K562 (cell line): Measurements from ENCODE around the gene CCDC174. TPM values are rescaled to one million over a fixed set of nuclear protein-coding genes. Genes with fewer than 3 reads are reported as not detected.

Experiments
- BRCA1 ChIP-seq, 2 experiments: fragments of 450-650 bp in 1 of 2; sonication (generic) in 1 of 2; formaldehyde crosslinking in 1 of 2; IDR thresholded peaks; 2 replicates each; pipeline versions ENCODE4 v1.5.0 to v1.6.1; 2017 to 2020; ENCODE audit warnings: mild to moderate bottlenecking in 1 of 2, missing genetic modification reagents in 1 of 2
- ETV6 ChIP-seq, 3 experiments: fragments of 150-350 bp in 1 of 3; sonication (generic) in 1 of 3; formaldehyde crosslinking in 1 of 3; IDR thresholded peaks; 2 replicates each; pipeline versions ENCODE4 v1.6.1 to v1.8.0; 2014 to 2022; ENCODE audit warnings: borderline replicate concordance in 2 of 3, low read depth in 2 of 3, antibody characterized with exemption in 1 of 3, low read length in 1 of 3, mild to moderate bottlenecking in 1 of 3, missing genetic modification reagents in 1 of 3
- MEF2D ChIP-seq: conservative IDR thresholded peaks from 2 replicates; pipeline ENCODE4 v1.6.1; 2016; ENCODE audit warnings: low read depth, missing genetic modification characterization, missing compliant biosample characterization
- UBTF ChIP-seq, 2 experiments: IDR thresholded peaks; 2 replicates each; pipeline ENCODE4 v1.6.1; 2012; ENCODE audit warnings: improper control_type of control experiment in 2 of 2, low read depth in 2 of 2, low read length in 2 of 2, borderline replicate concordance in 1 of 2
- ZNF384 ChIP-seq: IDR thresholded peaks from 2 replicates; pipeline ENCODE4 v1.6.1; 2012; ENCODE audit warnings: low read depth, low read length, improper control_type of control experiment
- ZNF717 ChIP-seq: fragments of 250-450 bp; sonication (Bioruptor Pico); IDR thresholded peaks from 2 replicates; pipeline ENCODE4 v1.5.0; 2021
- polyA plus RNA-seq, 8 experiments: library from polyadenylated mRNA; depleted of rRNA in 4 of 8; stranded (reverse) in 5 of 8; unstranded in 3 of 8; fragments of >200 nt; fragmentation: Nextera tagmentation in 2 of 8; fragmentation: Illumina TruSeq in 1 of 8; extraction: Ambion mirVana in 2 of 8; extraction: Trizol in 1 of 8; gene quantifications; 2 replicates each; pipeline versions ENCODE4 v1.2.1 to v1.2.3, GENCODE V29; 2011 to 2014; ENCODE audit warnings: inconsistent platforms in 1 of 8, missing spikeins in 1 of 8
- total RNA-seq, 7 experiments: library from RNA; depleted of rRNA in 6 of 7; stranded (reverse); fragments of >200 nt in 6 of 7; fragmentation: Illumina TruSeq in 2 of 7; extraction: Trizol in 2 of 7; gene quantifications; 2 replicates each; pipeline versions ENCODE4 v1.2.1 to v1.2.3, GENCODE V29; 2011 to 2021; ENCODE audit warnings: low replicate concordance in 1 of 7
- TF ChIP-seq, protein P1 (sequence below): fragments of 250-450 bp; sonication (Bioruptor Pico); IDR thresholded peaks from 2 replicates; pipeline ENCODE4 v1.4.0; 2020; ENCODE audit warnings: mild to moderate bottlenecking, moderate library complexity
- TF ChIP-seq, protein P2 (sequence below): sonication (generic); formaldehyde crosslinking; IDR thresholded peaks from 2 replicates; pipeline ENCODE4 v1.8.1; 2022; ENCODE audit warnings: missing genetic modification reagents
- TF ChIP-seq, protein P3 (sequence below): sonication (generic); formaldehyde crosslinking; IDR thresholded peaks from 2 replicates; pipeline ENCODE4 v1.8.0; 2023; ENCODE audit warnings: missing genetic modification reagents, mild to moderate bottlenecking, borderline replicate concordance

The CCDC174 gene
- total and polyA plus RNA-seq, 9 of the 15 experiments (the other 6 are each of a cell fraction or from before 2014, with no cell fraction given): 7.4 to 41.0 (median 28.5) TPM

- TF ChIP-seq, protein P1, sequence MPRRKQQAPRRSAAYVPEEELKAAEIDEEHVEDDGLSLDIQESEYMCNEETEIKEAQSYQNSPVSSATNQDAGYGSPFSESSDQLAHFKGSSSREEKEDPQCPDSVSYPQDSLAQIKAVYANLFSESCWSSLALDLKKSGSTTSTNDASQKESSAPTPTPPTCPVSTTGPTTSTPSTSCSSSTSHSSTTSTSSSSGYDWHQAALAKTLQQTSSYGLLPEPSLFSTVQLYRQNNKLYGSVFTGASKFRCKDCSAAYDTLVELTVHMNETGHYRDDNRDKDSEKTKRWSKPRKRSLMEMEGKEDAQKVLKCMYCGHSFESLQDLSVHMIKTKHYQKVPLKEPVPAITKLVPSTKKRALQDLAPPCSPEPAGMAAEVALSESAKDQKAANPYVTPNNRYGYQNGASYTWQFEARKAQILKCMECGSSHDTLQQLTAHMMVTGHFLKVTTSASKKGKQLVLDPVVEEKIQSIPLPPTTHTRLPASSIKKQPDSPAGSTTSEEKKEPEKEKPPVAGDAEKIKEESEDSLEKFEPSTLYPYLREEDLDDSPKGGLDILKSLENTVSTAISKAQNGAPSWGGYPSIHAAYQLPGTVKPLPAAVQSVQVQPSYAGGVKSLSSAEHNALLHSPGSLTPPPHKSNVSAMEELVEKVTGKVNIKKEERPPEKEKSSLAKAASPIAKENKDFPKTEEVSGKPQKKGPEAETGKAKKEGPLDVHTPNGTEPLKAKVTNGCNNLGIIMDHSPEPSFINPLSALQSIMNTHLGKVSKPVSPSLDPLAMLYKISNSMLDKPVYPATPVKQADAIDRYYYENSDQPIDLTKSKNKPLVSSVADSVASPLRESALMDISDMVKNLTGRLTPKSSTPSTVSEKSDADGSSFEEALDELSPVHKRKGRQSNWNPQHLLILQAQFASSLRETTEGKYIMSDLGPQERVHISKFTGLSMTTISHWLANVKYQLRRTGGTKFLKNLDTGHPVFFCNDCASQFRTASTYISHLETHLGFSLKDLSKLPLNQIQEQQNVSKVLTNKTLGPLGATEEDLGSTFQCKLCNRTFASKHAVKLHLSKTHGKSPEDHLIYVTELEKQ (CRISPR knock-in tag): no peak
- TF ChIP-seq UBTF (IDR thresholded peaks at IDR 0.05; ENCODE audit: borderline replicate concordance in 1 of 2, low read depth in 2 of 2, low read length in 2 of 2) (peak; percentile 45 to 78; a peak in 1 of 4 replicates), MEF2D (peak; percentile 76; the same call in 1 of the 2 replicates), BRCA1 (IDR thresholded peaks at IDR 0.05) (no peak), BRCA1 (CRISPR knock-in tag; IDR thresholded peaks at IDR 0.05) (no peak), ZNF717 (CRISPR knock-in tag) (no peak), ZNF384 (peak; percentile 31), ETV6 (IDR thresholded peaks at IDR 0.05; ENCODE audit: borderline replicate concordance in 1 of 2, low read depth in 2 of 2, low read length in 1 of 2) (no peak; a peak in 1 of 4 replicates), ETV6 (CRISPR knock-in tag; IDR thresholded peaks at IDR 0.05; ENCODE audit: borderline replicate concordance) (no peak)
- TF ChIP-seq, protein P2, sequence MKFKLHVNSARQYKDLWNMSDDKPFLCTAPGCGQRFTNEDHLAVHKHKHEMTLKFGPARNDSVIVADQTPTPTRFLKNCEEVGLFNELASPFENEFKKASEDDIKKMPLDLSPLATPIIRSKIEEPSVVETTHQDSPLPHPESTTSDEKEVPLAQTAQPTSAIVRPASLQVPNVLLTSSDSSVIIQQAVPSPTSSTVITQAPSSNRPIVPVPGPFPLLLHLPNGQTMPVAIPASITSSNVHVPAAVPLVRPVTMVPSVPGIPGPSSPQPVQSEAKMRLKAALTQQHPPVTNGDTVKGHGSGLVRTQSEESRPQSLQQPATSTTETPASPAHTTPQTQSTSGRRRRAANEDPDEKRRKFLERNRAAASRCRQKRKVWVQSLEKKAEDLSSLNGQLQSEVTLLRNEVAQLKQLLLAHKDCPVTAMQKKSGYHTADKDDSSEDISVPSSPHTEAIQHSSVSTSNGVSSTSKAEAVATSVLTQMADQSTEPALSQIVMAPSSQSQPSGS (CRISPR knock-in tag): no peak
- TF ChIP-seq, protein P3, sequence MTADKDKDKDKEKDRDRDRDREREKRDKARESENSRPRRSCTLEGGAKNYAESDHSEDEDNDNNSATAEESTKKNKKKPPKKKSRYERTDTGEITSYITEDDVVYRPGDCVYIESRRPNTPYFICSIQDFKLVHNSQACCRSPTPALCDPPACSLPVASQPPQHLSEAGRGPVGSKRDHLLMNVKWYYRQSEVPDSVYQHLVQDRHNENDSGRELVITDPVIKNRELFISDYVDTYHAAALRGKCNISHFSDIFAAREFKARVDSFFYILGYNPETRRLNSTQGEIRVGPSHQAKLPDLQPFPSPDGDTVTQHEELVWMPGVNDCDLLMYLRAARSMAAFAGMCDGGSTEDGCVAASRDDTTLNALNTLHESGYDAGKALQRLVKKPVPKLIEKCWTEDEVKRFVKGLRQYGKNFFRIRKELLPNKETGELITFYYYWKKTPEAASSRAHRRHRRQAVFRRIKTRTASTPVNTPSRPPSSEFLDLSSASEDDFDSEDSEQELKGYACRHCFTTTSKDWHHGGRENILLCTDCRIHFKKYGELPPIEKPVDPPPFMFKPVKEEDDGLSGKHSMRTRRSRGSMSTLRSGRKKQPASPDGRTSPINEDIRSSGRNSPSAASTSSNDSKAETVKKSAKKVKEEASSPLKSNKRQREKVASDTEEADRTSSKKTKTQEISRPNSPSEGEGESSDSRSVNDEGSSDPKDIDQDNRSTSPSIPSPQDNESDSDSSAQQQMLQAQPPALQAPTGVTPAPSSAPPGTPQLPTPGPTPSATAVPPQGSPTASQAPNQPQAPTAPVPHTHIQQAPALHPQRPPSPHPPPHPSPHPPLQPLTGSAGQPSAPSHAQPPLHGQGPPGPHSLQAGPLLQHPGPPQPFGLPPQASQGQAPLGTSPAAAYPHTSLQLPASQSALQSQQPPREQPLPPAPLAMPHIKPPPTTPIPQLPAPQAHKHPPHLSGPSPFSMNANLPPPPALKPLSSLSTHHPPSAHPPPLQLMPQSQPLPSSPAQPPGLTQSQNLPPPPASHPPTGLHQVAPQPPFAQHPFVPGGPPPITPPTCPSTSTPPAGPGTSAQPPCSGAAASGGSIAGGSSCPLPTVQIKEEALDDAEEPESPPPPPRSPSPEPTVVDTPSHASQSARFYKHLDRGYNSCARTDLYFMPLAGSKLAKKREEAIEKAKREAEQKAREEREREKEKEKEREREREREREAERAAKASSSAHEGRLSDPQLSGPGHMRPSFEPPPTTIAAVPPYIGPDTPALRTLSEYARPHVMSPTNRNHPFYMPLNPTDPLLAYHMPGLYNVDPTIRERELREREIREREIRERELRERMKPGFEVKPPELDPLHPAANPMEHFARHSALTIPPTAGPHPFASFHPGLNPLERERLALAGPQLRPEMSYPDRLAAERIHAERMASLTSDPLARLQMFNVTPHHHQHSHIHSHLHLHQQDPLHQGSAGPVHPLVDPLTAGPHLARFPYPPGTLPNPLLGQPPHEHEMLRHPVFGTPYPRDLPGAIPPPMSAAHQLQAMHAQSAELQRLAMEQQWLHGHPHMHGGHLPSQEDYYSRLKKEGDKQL: no peak
These were observed at the start of gene CCDC174 (continued) for GRCh38 chr3:14651440-14652251.
